Loucy (cell line): ENCODE measurements around the gene RPS28.

Experiments used
- H2AFZ ChIP-seq: fragments of 200-600 bp; sonication (generic); 2 replicates; pipeline ENCODE4 v1.6.0; 2016; ENCODE audit warnings: antibody characterized with exemption, mild to moderate bottlenecking, low read length, moderate library complexity
- H3F3A ChIP-seq: fragments of 200-600 bp; 2 replicates; pipeline ENCODE4 v1.6.0; 2016; ENCODE audit warnings: antibody characterized with exemption, low read depth, mild to moderate bottlenecking
- H3K27me3 ChIP-seq: fragments of 200-600 bp; sonication (generic); 2 replicates; pipeline ENCODE4 v1.6.1; 2014; ENCODE audit warnings: low read length, mild to moderate bottlenecking; ENCODE audit not compliant: insufficient read depth, poor library complexity, severe bottlenecking
- H3K36me3 ChIP-seq: fragments of 200-600 bp; sonication (generic); 2 replicates; pipeline ENCODE4 v1.6.1; 2016; ENCODE audit warnings: low read length; ENCODE audit not compliant: insufficient read depth
- H3K4me1 ChIP-seq: fragments of 200-600 bp; sonication (generic); 2 replicates; pipeline ENCODE4 v1.5.1; 2014; ENCODE audit warnings: low read length, mild to moderate bottlenecking; ENCODE audit not compliant: insufficient read depth, poor library complexity, severe bottlenecking
- H3K4me2 ChIP-seq: fragments of 200-600 bp; sonication (generic); 2 replicates; pipeline ENCODE4 v1.6.0; 2014; ENCODE audit warnings: antibody characterized with exemption, low read length, low read depth, mild to moderate bottlenecking; ENCODE audit not compliant: poor library complexity, severe bottlenecking
- H3K4me3 ChIP-seq: fragments of 200-600 bp; sonication (generic); 2 replicates; pipeline ENCODE4 v1.5.1; 2014; ENCODE audit warnings: low read length, mild to moderate bottlenecking, mixed read lengths; ENCODE audit not compliant: poor library complexity, severe bottlenecking
- H3K79me2 ChIP-seq: fragments of 200-600 bp; sonication (generic); 2 replicates; pipeline ENCODE4 v1.6.1; 2014; ENCODE audit warnings: low read length; ENCODE audit not compliant: insufficient read depth
- H3K9ac ChIP-seq: fragments of 200-600 bp; sonication (generic); 2 replicates; pipeline ENCODE4 v1.6.0; 2014; ENCODE audit warnings: mild to moderate bottlenecking, low read depth, low read length, moderate library complexity; ENCODE audit not compliant: poor library complexity, severe bottlenecking
- H3K9me2 ChIP-seq: fragments of 200-600 bp; sonication (generic); replicated peaks from 2 replicates; pipeline ENCODE4 v1.6.1; 2016; ENCODE audit warnings: low read depth, low read length, mixed read lengths
- H3K9me3 ChIP-seq: fragments of 200-600 bp; sonication (generic); 2 replicates; pipeline ENCODE4 v1.6.1; 2014; ENCODE audit warnings: mild to moderate bottlenecking, antibody characterized with exemption, low read length, low read depth; ENCODE audit not compliant: insufficient read depth
- H4K20me1 ChIP-seq: fragments of 200-600 bp; sonication (generic); 2 replicates; pipeline ENCODE4 v1.6.0; 2014; ENCODE audit warnings: antibody characterized with exemption, low read length, mild to moderate bottlenecking; ENCODE audit not compliant: insufficient read depth, poor library complexity, severe bottlenecking
- EZH2phosphoT487 ChIP-seq: fragments of 200-600 bp; IDR thresholded peaks from 2 replicates; pipeline ENCODE4 v1.6.1; 2018; ENCODE audit warnings: antibody characterized with exemption, mild to moderate bottlenecking, moderate library complexity, borderline replicate concordance
- TF ChIP-seq, protein P1 (sequence below): fragments of 200-600 bp; sonication (generic); conservative IDR thresholded peaks from 2 replicates; pipeline ENCODE4 v1.5.1; 2014; ENCODE audit warnings: mild to moderate bottlenecking, antibody characterized with exemption, low read length

The RPS28 gene

DNA sequence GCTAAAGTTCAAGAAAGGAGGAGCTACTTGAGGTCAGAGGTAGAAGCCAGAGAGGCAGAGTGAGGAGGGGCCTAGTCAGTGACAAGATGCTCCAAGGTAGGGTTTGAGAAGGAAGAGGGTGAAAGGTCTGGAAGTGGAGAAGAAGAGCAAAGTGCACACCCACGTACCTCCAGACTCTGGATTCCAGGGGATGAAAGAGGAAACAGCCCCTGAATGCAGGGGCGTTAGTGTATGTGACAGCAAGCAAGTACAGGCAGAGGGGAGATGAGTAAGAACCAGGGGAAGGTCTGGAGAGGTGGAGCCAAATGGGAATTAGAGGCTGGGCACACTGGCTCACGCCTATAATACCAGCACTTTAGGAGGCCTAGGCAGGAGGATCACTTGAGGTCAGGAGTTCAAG is 8.7 kb downstream of the RPS28 start:
- no peak overlapping the region for H3K4me2 ChIP-seq
- H3K4me3 ChIP-seq: no peak overlapping the region
- no peaks in the 10 kb centered on the region for H3F3A ChIP-seq
- H4K20me1 ChIP-seq: no peaks in the 10 kb centered on the region
- no peak overlapping the region for H2AFZ ChIP-seq
- H3K27me3 ChIP-seq: no peaks in the 10 kb centered on the region
- no peaks in the 10 kb centered on the region for H3K9me2 ChIP-seq
- H3K9ac ChIP-seq: no peak overlapping the region
- H3K9me3 ChIP-seq: no peaks in the 10 kb centered on the region
- H3K36me3 ChIP-seq: no peaks in the 10 kb centered on the region
- no peaks in the 10 kb centered on the region for H3K4me1 ChIP-seq
- no peaks in the 10 kb centered on the region for H3K79me2 ChIP-seq
- TF ChIP-seq, protein P1, sequence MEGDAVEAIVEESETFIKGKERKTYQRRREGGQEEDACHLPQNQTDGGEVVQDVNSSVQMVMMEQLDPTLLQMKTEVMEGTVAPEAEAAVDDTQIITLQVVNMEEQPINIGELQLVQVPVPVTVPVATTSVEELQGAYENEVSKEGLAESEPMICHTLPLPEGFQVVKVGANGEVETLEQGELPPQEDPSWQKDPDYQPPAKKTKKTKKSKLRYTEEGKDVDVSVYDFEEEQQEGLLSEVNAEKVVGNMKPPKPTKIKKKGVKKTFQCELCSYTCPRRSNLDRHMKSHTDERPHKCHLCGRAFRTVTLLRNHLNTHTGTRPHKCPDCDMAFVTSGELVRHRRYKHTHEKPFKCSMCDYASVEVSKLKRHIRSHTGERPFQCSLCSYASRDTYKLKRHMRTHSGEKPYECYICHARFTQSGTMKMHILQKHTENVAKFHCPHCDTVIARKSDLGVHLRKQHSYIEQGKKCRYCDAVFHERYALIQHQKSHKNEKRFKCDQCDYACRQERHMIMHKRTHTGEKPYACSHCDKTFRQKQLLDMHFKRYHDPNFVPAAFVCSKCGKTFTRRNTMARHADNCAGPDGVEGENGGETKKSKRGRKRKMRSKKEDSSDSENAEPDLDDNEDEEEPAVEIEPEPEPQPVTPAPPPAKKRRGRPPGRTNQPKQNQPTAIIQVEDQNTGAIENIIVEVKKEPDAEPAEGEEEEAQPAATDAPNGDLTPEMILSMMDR: no peak
- TF ChIP-seq EZH2phosphoT487: no peak

DNA sequence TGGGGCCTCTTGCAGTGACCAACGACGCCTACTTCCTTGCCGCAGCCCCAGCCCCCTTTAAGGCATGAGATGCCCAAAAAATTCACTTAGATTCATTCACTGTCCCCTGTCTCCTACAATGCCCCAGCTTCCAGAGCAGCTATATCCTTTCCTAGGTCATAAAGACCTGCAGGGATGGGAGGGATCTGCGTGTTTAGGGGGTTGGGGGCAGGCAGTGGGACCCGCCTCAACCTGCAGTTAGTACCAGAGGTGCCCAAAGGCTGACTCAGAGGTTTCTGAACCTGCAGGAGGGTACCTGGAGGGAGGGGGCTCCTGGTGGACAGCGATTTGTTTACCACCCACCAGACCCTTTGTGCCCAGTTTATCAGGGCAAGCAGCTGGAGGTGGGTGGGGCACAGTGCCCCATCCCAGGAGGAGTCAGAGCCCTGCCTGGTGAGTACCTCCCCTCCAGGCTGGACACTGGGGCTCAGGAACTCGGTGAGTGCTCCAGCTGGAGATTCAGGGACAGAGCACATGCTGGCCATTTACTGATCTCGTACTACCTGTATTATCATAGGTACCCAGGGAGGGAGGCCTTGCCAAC is 10.1 kb downstream of the RPS28 start:
- Histone ChIP-seq H3K4me1 (no peaks in the 10 kb centered on the region), H3K4me3 (no peak overlapping the region), H3F3A (no peaks in the 10 kb centered on the region), H4K20me1 (no peaks in the 10 kb centered on the region), H3K36me3 (no peaks in the 10 kb centered on the region), H2AFZ (no peak overlapping the region), H3K4me2 (no peak overlapping the region), H3K79me2 (no peaks in the 10 kb centered on the region), H3K9me2 (no peaks in the 10 kb centered on the region), H3K27me3 (no peaks in the 10 kb centered on the region), H3K9ac (no peak overlapping the region), H3K9me3 (no peaks in the 10 kb centered on the region)
- TF ChIP-seq, protein P1: no peak
- no peak for TF ChIP-seq EZH2phosphoT487

DNA sequence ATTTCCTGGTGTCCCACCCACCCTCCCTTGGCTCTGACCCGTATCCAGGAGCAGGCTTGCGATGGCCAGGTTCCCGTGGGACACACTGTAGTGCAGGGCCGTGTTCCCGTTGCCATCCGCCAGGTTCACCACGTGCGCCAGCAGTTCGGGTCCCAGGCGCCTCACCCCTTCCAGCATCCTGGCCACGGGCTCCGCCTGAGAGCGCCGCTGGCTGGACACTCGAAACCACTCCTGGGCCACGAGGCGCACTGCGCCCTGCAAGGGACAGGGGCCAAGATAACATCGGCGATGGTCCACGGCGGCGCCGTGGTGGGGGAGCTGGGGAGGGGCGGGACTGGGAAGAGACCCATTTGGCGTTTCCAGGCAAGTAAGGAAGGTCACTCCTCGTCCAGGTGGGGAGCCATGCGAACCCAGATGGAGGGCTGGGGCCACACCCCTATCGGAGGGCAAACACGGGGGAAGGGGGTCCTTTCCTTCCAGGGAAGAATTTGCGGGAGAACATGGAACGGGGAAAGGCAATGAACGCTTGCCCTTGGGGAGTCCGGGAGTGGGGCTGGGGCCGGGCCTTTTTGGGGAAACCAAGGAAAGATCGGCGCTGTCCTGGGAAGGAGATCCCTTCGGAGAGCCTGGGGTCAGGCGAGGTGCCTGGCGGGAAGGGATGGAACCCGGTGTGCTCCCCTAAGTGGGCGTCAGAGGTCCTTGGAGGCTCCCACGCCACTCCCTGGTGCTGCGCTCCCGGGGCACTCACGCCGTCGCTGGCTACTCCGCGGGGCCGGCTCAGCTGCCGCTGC is 11.9 kb downstream of the RPS28 start:
- Histone ChIP-seq H4K20me1 (no peaks in the 10 kb centered on the region), H3K9ac (no peak overlapping the region), H3F3A (no peaks in the 10 kb centered on the region), H3K4me1 (no peaks in the 10 kb centered on the region), H2AFZ (no peak overlapping the region), H3K79me2 (no peaks in the 10 kb centered on the region), H3K4me2 (no peak overlapping the region), H3K9me3 (no peaks in the 10 kb centered on the region), H3K27me3 (no peaks in the 10 kb centered on the region), H3K9me2 (no peaks in the 10 kb centered on the region), H3K36me3 (no peaks in the 10 kb centered on the region), H3K4me3 (no peak overlapping the region)
- no peak for TF ChIP-seq EZH2phosphoT487
- TF ChIP-seq, protein P1: no peak
